Neural crest cell (in vitro differentiated cells): ENCODE results near the gene ARX. TPM values are rescaled to one million over a fixed set of nuclear protein-coding genes. Genes with fewer than 3 reads are reported as not detected.

Experiments used
- DNase-seq: peaks from one replicate; pipeline ENCODE4 v3.0.0; 2021; ENCODE audit warnings: low read depth, mixed read lengths, low spot score
- H3K27ac Mint-ChIP-seq: one replicate; pipeline ENCODE4 v1.8.0; 2021; ENCODE audit warnings: mild to moderate bottlenecking, mixed read lengths; ENCODE audit not compliant: unreplicated experiment
- H3K27me3 Mint-ChIP-seq: 2 replicates; pipeline ENCODE4 v1.8.0; 2021; ENCODE audit warnings: low read depth, mild to moderate bottlenecking, mixed read lengths
- H3K36me3 Mint-ChIP-seq: 2 replicates; pipeline ENCODE4 v1.8.0; 2021; ENCODE audit warnings: low read depth, mild to moderate bottlenecking, mixed read lengths
- H3K4me1 Mint-ChIP-seq: 2 replicates; pipeline ENCODE4 v1.8.0; 2021; ENCODE audit warnings: mixed read lengths
- H3K4me3 Mint-ChIP-seq: one replicate; pipeline ENCODE4 v1.8.0; 2021; ENCODE audit warnings: mild to moderate bottlenecking, mixed read lengths
- H3K9me3 Mint-ChIP-seq: 2 replicates; pipeline ENCODE4 v1.8.0; 2021; ENCODE audit warnings: mixed read lengths
- CTCF ChIP-seq: fragments of 200-600 bp; sonication (generic); conservative IDR thresholded peaks from 2 replicates; pipeline ENCODE4 v1.5.0; 2021; ENCODE audit warnings: antibody characterized with exemption, mild to moderate bottlenecking
- total RNA-seq: library from RNA; stranded (reverse); gene quantifications from 2 replicates; pipeline ENCODE4 v1.2.1, GENCODE V29; 2021

ARX gene
- total RNA-seq, 1 donor from 2014 or later, result 0.16 TPM

- Mint-ChIP-seq H3K4me1 (peaks cover 68% of the 10 kb centered on the region), H3K4me3 (no peak overlapping the region)
Observed at GRCh38 chrX:24955372-24955930, 60.3 kb downstream of the ARX start.

GRCh38 chrX:24954732-24955131, 61.0 kb downstream of the ARX start:
- H3K27ac Mint-ChIP-seq, result no peak overlapping the region

More at GRCh38 chrX:24955372-24955930, 60.3 kb downstream of the ARX start:
- TF ChIP-seq CTCF, result no peak
- Mint-ChIP-seq H3K27me3 (no peaks in the 10 kb centered on the region), H3K36me3 (peaks cover 6% of the 10 kb centered on the region), H3K27ac (no peak overlapping the region), H3K9me3 (peaks cover 2% of the 10 kb centered on the region)
- no peak for DNase-seq

More at GRCh38 chrX:24954732-24955131, 61.0 kb downstream of the ARX start:
- H3K36me3 Mint-ChIP-seq, result peaks cover 6% of the 10 kb centered on the region
- peaks cover 62% of the 10 kb centered on the region for H3K4me1 Mint-ChIP-seq
- no peaks in the 10 kb centered on the region for H3K27me3 Mint-ChIP-seq
- no peak overlapping the region for H3K4me3 Mint-ChIP-seq
- H3K9me3 Mint-ChIP-seq, result peaks cover 2% of the 10 kb centered on the region
- no peak for TF ChIP-seq CTCF
- no peak for DNase-seq
